ENCODE measurements around the gene FMN1.

DNA sequence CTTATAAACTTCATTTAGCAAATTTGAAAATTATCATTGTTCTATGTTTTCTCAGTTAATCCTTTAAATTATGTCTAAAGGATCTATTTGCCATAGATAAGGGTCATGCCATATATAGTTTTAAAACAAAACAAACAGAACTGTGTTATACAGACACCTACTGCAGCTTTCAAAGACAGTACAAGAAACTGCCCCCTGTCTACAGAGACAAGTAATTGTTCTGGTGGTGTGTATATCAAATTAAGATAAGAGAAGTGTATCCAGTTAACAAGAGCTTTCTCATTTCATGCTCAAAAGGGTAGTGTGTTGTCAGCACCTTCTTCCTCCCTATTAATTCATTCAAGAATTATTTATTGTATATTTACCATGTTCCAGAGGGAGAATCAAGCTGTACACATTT lies 201.2 kb downstream of the FMN1 start:
- no peak for TF ChIP-seq CEBPB (IDR thresholded peaks at IDR 0.05)
- TF ChIP-seq CTCF (IDR thresholded peaks at IDR 0.05): peak; percentile 44
- TF ChIP-seq FOSL2 (IDR thresholded peaks at IDR 0.05): no peak
- TF ChIP-seq FOSL2 (CRISPR knock-in tag; IDR thresholded peaks at IDR 0.05): no peak
- TF ChIP-seq POLR2A (IDR thresholded peaks at IDR 0.05; ENCODE audit: low read length): no peak

Data from A549 (cell line).